Stimulated activated CD4-positive, alpha-beta T cell treated with anti-CD3 and anti-CD28 coated beads, Interleukin-1b, Interleukin-23, amount 100 ng/mL, for 4 hours (primary cell): ENCODE results near the gene LIN7C.
"Not testable (repeated sequence)": the region's sequence is repeated elsewhere in the genome, so short reads cannot be mapped to it uniquely, and the experiment has no call there.

ENCODE experiments used
- DNase-seq, 2 donors: peaks; one replicate each; pipeline ENCODE4 v3.0.0-alpha.2; 2020; ENCODE audit warnings: low read depth in 2 of 2

LIN7C gene, protein sequence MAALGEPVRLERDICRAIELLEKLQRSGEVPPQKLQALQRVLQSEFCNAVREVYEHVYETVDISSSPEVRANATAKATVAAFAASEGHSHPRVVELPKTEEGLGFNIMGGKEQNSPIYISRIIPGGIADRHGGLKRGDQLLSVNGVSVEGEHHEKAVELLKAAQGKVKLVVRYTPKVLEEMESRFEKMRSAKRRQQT

DNA sequence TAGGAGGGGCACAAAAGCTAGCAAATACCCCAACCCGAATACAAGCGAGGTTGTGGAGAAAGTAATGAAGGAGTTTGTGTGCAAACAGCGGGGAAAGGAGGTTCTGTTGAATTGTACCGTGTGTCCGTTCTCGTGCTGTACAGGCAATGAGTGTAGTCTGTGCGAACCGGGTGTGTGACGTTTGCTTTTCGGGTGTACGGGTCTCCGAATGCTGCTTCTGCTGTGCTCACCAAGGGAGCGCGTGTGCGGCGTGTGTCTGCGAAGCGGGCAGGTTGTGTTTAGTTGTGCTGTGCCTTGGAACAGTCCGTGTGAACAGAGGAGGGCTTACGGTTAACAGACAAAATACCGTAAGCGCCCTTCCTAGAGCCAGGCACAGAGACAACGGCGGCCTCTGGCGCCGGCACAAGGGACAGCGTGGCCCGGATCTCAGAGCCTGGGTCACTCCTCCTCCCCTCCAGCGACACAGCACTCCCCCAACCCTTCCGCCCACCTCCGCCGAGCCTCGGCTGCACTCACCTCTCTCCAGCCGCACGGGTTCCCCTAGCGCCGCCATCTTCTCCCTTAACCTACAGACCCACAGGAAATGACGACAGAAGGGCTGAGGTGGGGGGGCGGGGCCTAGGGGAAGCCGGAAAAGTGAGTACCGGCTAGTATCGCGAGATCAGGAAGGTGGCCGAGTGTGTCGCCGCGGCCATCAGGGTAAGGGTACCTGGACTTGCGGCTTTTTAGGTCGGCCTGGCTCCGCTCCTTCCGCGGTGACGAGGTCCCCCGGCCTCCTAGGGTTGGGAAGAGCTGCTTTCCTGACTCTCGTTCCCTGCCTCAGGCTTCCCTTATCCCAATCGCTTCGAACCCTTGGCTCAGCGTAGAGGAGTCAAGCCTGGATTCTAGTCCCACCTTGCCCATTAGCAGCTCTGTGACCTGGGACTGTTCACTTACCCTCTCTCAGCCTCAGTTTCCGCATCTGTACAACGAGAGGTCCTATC lies at the start of gene LIN7C:
Gene LIN7C (minus strand): TSS at position 570 of the 983 bp plus-strand sequence. CDS start 17 bp downstream, at position 553.
- DNase-seq = peak; percentile 93 to 94

DNA sequence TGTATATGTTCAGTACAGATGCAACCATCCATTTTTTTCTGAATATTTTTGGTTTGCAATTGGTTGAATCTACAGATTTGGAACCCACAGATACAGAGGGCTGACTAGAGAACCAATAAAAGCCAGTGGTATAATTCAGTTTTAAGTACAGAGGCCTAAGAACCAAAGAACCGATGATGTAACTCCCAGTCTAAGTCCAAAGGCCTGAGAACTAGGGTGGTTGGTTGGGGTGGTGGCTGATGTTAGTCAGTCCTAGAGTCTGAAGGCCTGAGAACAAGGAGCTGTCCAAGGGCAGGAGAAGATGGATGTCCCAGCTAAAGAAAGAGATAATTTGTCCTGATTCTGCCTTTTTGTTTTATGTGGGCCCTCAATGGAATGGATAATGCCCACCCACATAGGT lies 48.7 kb upstream of the LIN7C start:
- DNase-seq = no peak

DNA sequence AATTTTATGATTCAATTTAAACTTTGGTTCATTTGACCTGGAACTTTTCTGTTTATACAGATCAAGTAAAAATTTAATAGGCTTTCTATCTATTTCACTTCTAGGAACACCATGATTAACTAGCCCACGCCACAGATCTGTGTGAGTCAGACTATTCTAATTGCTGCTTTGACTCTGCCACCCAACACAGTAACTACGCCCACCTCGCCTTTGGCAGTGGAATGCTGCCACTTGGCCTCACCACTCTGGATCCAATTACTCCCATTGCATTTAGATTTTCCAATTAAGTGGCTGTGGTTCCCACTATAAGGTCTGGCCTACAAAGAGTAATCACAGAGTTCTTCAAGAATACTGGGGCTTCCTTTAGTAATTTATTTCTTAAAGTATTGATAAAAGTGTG lies 46.6 kb upstream of the LIN7C start:
- DNase-seq = no peak

DNA sequence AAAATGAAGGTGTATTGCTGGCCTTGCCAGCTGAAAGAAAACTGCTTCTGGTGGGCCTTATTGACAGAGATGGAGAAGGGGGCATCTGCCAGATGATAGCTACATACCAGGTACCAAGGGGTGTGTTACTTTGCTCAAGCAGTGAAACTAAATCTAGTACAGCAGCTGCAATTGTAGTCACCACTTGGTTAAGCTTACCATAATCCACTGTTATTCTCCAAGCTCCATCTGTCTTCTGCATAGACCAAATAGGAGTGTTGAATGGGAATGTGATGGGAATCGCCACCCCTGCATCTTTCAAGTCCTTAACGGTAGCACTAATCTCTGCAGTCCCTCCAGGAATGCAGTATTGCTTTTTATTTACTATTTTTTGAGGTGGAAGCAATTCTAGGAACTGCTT lies 45.8 kb upstream of the LIN7C start:
- DNase-seq = no peak

DNA sequence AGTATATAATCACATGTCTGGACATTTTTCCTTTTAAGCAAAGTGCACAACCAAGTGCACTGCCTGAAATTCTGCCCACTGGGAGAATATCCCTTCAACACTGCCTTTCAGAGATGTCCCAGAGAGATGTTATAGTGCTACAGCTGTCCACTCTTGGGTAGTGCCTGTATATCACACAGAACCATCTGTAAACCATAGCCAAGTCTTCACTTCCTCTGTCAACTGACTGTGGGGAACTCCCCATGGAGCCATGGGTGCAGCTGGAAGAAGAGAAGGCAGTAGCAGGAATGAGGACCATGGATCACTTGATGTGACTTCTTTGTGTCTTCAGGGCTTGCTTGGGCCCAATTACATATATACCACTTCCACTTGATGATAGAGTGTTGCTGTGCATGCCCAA lies 44.6 kb upstream of the LIN7C start:
- DNase-seq = no peak

DNA sequence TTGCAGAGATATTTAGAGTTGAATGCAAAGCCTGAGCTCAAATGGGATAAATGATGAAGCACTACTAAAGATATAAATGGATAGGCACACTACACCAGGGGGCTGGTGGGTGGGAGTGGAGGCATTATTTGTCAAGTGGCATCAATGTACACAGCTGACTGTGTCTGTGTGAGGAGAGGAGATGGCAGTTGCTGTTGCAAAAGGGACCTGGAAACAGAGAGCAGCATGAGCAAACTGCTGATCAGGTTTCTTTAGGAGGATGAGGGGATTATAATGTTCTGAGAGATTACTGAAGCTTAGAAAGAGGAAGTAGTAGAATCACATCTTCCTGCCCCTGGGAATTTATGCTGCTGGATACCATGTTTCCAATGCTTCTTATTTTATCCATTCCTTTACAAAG lies 39.4 kb upstream of the LIN7C start:
- no peak for DNase-seq

DNA sequence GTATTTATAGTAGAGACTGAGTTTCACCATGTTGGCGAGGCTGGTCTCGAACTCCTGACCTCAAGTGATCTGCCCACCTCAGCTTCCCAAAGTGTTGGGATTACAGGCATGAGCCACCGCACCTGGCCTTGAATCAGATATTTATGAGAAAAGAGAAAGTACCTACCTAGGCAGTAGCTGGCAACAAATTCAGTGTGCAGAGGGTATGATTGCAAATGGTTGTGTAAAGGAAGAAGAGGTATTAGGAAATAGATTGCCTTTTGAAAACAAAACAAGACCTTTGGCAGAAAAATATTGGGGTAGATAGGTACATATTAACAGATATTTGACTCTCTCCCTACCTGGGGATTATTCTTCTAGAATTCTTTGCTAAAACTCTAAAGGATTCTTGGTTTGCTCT lies 38.5 kb upstream of the LIN7C start:
- no peak for DNase-seq

DNA sequence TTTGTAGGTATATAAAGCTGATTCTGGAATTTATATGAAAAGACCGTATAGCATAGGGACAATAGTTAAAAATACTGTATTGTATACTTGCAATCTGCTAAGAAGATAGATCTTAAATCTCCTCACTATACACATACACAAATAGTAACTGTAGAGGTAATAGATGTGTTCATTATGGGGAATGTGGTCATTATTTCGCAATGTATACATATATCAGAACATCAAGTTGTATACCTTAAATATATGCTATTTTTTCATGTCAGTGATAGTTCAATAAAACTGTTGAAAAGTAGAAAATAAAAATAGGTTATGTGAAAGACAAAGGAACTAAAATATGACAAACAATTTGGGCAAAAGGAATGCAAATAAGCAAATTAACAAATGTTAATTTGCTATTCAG lies 35.2 kb upstream of the LIN7C start:
- DNase-seq = no peak

DNA sequence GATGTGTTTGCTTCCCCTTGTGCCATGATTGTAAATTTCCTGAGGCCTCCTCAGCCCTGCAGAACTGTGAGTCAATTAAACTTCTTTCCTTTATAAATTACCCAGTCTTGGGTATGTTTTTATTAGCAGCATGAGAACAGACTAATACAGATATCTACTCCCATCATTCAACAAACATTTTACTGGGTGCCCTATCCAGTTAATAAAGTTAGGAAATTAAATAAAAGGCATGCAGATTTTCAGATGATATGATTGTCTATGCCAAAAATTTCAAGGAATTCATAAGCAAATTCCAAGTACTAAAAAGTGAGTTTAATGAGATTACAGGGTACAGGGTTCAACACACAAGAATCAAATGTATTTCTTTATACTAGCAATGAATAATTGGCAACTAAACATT lies 33.5 kb upstream of the LIN7C start:
- no peak for DNase-seq

DNA sequence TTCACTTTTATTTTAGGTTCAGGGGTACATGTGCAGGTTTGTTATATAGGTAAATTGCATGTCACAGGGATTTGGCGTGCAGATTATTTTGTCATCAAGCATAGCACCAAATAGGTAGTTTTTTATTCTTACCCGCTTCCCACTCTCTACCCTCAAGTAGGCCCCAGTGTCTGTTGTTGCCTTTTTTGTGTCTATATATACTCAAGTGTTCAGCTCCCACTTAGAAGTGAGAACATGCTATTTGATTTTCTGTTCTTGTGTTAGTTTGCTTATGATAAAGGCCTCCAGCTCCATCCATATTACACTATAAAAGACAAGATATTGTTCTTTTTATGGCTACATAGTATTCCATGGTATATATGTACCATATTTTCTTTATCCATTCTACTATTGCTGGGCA lies 28.5 kb upstream of the LIN7C start:
- no peak for DNase-seq

DNA sequence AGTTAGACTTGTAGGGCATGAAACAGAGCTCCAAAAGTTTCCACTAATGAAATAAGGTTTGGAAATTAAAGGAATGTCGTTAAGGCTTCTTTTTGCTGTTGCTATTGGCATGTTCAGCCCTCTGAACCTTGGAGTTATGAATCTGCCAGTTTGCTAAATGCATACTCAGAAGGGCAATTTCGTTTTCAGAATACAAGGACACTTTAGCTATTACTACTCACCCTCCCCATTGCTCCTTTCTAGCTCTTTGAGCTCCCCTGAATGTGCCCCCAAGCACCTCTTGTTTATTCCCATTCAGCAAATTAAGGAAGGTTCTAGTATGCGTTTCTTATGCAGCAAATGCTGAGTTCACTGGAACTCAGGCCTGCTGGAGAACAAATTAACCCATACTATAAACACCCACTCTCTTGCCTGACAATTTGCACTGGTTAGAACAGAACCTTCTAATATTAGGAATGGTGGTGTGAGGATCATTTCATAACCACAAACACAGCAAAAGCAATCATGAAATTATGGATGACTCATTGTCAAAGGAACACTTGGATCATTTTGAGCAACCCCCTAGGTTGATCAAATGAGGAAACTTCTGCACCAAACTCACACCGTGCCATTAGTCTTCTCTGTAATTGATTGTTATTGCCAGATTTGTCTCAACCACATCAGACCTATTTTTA lies 26.2 kb upstream of the LIN7C start:
- DNase-seq = no peak

DNA sequence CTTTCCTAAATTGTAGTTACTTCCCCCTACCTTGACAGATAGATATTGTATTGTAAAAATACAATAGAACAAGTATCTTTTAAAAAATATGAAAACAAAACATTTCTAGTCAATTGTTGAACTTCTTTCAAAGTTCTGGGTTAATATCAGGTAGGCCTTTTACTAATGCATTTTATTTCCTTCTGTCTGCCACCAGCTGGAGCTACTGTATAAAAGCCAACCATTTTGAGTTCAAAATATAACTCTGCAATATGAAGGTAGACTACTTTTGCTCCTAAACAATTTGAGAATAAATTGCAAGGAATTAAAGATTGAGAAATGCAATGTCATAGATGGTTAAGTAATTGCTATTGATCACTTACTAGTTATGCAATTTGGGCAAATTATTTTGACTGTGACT lies 22.1 kb upstream of the LIN7C start:
- no peak for DNase-seq

DNA sequence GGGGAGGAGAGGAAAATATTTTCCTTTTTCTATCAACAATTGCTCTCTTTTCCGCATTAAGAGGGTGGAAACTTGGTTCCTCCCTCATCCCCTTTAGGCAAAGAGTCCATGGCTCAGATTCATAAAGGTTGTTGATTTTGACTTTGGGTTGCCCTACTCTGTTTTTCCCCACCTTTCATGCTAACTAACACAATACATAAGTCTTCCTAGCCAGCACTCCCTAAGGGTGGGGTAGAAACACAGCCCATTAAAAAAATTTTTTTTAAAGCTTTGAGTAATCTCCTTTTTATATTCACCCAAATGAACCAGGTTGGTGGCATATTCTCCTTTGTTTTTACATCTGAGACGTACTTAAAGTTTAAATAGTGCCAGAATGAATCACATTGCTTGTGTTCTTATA lies 20.0 kb upstream of the LIN7C start:
- no peak for DNase-seq

DNA sequence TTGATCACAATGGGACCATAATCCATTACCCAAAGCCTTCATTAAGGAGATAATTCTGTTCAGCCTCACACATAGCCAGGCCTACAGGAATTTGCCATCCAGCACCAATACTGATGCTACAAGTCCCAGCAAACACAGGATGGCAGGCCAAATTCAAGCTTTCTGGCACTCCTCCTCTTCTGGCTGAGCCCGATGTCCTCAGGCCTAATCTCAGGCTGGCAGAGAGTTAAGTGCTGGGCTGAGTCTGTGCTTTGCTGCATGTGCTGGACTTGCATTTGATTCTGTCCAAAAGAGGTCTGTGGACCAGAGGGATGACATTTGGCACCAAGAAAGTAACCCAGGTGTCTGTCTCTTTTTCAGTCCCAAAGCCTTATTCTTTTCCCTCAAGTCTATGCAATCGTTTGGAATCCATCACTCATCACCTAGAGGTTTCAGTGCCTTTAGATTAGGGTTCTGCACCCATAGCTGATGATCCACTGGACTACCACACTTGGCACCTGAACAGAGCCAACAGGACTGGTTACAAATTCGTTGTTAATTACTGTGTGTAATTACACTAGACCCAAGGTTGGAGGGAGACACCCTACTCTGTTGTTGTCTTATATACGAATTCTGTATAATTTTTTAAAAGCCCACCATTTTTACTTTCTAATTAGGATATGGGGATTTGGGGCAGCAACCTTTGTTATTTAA lies 19.4 kb upstream of the LIN7C start:
- no peak for DNase-seq

DNA sequence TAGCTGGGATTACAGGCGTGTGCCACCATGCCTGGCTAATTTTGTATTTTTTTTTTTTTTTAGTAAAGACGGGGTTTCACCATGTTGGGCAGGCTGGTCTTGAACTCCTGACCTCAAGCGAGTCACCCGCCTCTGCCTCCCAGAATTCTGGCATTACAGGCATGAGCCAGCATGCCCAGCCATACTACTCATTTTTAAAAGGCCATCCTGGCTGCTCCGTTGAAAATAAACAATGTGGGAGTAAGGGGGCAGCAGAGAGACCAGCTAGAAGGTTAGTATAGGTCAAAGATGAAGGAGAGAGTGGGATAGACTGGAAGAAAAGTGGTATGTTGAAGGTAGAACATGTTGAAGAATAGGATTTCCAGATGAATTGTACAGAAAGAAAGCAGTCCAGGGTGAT lies 17.6 kb upstream of the LIN7C start:
- no peak for DNase-seq

DNA sequence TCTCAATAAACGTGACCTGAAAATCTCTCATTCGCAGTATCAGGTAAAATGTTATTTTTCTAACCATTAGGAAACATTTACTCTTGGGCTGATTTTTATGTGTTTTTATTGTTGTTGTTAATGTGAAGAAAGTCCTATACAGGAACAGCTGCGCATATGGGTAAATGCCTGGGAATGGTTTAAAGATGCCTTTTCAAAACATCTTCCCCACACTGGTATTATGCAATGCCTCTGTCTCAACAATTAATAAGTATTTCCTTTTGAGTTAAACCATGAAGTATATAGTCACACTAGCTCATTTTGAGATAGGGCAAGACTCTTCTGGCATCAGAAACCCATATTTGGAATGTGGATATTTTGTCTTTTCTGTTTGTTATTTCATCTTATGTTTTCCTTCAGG lies 13.7 kb upstream of the LIN7C start:
- DNase-seq = no peak

DNA sequence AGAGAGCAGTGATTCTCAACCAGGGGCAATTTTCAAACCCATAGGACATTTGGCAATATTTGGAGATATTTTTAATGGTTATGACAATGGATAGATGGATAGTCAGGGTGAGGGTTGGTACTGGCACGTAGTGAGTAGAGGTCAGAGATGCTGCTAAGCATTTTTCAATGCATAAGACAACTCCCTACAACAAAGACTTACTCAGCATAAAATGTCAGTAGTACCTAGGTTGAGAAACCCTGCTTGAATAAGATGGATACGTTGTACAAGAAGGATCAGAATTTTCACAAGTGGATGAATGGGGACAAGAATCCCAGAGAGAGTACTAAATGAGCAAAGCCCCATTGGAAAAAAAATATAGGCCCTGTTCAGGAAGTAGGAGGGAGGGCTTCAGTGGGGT lies 11.9 kb upstream of the LIN7C start:
- DNase-seq = no peak

DNA sequence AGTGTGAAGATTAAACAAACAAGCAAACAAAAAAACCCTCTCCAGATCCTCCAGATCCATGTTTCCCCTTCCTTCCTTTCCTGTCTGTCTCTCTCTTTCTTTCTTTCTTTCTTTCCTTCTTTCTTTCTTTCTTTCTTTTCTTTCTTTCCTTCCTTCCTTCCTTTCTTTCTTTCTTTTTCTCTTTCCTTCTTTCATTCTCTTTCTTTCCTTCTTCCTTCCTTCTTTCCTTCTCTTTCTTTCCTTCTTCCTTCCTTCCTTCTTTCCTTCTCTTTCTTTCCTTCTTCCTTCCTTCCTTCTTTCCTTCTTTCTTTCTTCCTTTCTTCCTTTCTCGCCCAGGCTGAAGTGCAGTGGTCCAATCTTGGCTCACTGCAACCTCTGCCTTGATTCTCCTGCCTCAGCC lies 10.9 kb upstream of the LIN7C start:
- not testable (repeated sequence) for DNase-seq

DNA sequence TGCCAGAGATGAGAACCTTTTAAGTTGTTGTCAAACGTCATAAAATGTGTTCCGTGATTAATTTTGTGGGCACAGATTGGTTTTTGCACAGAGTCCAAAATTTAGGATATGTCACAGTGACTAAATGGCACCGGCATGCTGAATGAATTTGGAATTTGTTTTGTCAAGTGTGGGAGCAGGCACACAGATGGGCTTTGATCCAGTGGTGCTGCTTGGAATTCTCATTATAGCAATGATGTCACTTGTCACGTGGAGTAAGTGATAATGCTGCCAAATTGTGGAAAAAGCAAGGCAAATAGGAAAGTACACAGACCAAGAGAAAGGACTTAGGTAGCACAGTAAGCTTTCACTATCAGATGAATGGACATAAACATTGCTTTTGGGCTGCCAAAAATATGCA lies 8.0 kb upstream of the LIN7C start:
- no peak for DNase-seq

DNA sequence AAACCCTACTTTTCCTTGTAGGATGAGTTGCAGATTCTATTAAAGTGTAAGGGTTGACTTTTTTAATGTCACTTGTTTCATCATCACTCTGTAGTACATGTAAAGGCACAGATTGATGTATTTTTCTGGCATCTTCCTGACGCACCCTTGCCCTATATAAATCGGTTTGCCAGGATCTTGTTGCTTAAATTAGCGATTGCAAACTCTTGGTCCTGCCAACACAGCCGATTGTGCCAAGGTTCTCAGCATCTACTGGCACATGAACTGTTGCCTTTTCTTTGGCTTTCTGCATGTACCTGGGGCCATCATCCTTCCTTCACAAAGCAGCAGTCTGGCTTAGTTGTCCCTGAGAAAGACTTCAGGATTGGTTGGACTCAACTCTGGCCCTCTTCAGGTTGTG lies 7.5 kb upstream of the LIN7C start:
- DNase-seq = no peak

DNA sequence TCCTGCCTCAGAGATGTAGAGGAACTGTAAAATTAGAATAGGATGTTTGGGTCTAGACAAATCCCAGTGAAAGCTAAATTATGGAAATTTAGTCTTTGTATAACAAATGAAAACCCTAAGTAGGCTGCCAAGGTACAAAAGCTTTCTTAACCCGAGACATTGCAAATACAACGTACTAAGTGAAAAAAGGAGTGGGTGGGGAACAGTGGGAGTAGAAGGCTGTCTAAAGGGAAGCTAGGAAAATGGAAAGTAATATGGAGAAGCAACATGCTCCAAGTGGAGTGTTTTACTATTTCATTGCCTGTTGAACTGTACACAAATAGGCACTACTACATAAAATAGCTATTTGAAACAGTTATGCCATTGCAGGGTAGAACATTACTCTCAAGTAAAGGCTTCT lies 6.8 kb upstream of the LIN7C start:
- DNase-seq = no peak

DNA sequence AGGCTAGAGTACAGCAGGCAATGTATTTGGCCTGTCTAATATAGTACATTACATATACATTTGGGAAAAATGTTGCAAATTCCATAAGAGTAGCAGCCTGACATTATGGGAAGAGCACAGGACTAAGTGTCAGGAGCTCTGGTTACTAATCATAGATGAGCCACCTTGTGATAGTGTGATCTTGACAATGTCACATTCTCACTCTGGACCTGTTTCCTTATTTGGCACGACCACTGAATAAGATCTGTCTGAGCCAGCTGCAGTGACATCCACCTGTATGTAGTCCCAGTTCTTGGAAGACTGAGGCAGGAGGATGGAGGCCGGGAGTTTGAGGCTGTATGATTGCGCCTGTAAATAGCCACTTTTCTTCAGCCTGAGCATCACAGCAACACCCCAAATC lies 5.7 kb upstream of the LIN7C start:
- DNase-seq = no peak
